Neural crest cell (in vitro differentiated cells): Measurements from ENCODE around the gene GRM8. TPM values are rescaled to one million over a fixed set of nuclear protein-coding genes. Genes with fewer than 3 reads are reported as not detected.

Experiments used
- DNase-seq: peaks from one replicate; pipeline ENCODE4 v3.0.0; 2021; ENCODE audit warnings: low read depth, mixed read lengths, low spot score
- H3K27ac Mint-ChIP-seq: one replicate; pipeline ENCODE4 v1.8.0; 2021; ENCODE audit warnings: mild to moderate bottlenecking, mixed read lengths; ENCODE audit not compliant: unreplicated experiment
- H3K27me3 Mint-ChIP-seq: 2 replicates; pipeline ENCODE4 v1.8.0; 2021; ENCODE audit warnings: low read depth, mild to moderate bottlenecking, mixed read lengths
- H3K36me3 Mint-ChIP-seq: 2 replicates; pipeline ENCODE4 v1.8.0; 2021; ENCODE audit warnings: low read depth, mild to moderate bottlenecking, mixed read lengths
- H3K4me1 Mint-ChIP-seq: 2 replicates; pipeline ENCODE4 v1.8.0; 2021; ENCODE audit warnings: mixed read lengths
- H3K4me3 Mint-ChIP-seq: one replicate; pipeline ENCODE4 v1.8.0; 2021; ENCODE audit warnings: mild to moderate bottlenecking, mixed read lengths
- H3K9me3 Mint-ChIP-seq: 2 replicates; pipeline ENCODE4 v1.8.0; 2021; ENCODE audit warnings: mixed read lengths
- total RNA-seq: library from RNA; stranded (reverse); gene quantifications from 2 replicates; pipeline ENCODE4 v1.2.1, GENCODE V29; 2021
- TF ChIP-seq, protein P1 (sequence below): fragments of 200-600 bp; sonication (generic); conservative IDR thresholded peaks from 2 replicates; pipeline ENCODE4 v1.5.0; 2021; ENCODE audit warnings: antibody characterized with exemption, mild to moderate bottlenecking

Gene GRM8
- total RNA-seq, 1 donor from 2014 or later, result 2.6 TPM

DNA sequence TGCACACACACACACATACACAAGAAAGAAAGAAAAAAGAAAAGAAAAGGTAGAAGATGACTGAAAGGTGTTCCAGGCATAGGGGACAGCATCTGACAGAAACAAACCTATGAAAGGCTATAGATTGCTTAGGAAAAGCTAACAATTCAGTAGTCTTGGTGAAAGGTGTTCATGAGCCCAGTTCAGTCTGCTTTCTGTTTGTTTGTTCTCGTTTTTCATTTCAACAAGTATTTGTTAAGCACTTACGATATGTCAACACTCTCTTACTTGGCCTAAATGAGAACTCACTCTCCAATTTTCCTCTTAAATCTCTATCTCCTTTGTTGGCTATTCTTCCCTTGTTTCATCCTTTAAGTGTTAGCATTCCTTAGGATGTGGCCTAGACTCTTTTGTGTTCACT, 133.2 kb downstream of the GRM8 start:
- Mint-ChIP-seq H3K36me3 (no peaks in the 10 kb centered on the region), H3K4me3 (no peak overlapping the region), H3K27ac (no peak overlapping the region), H3K9me3 (no peaks in the 10 kb centered on the region), H3K27me3 (peaks cover 25% of the 10 kb centered on the region), H3K4me1 (no peaks in the 10 kb centered on the region)
- TF ChIP-seq, protein P1, sequence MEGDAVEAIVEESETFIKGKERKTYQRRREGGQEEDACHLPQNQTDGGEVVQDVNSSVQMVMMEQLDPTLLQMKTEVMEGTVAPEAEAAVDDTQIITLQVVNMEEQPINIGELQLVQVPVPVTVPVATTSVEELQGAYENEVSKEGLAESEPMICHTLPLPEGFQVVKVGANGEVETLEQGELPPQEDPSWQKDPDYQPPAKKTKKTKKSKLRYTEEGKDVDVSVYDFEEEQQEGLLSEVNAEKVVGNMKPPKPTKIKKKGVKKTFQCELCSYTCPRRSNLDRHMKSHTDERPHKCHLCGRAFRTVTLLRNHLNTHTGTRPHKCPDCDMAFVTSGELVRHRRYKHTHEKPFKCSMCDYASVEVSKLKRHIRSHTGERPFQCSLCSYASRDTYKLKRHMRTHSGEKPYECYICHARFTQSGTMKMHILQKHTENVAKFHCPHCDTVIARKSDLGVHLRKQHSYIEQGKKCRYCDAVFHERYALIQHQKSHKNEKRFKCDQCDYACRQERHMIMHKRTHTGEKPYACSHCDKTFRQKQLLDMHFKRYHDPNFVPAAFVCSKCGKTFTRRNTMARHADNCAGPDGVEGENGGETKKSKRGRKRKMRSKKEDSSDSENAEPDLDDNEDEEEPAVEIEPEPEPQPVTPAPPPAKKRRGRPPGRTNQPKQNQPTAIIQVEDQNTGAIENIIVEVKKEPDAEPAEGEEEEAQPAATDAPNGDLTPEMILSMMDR, result no peak
- no peak for DNase-seq

DNA sequence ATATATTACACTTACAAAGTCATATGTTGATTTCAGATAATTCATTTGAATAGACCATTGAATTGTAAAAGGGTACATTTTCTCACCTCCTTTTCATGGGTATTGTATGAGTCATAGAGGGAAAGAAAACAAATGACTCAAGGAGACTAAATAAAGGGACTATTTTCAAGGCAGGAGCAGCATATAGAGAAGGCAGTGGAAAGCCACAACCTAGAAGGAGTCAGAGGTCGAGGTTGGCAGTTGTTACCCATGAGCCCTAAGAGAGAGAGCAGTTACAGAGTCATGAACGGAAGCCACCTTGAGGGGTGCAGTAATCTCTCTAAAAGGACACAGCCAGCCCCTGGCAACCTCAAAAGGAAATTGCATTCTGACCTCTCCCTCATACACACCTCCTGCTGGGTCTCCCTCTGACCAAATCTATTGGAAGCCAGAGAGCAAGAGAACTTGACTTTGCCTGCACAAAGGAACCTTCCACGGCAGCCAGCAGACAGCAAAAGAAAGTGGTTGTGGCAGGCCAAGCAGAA, 137.9 kb downstream of the GRM8 start:
- H3K9me3 Mint-ChIP-seq, result no peaks in the 10 kb centered on the region
- H3K4me3 Mint-ChIP-seq, result no peak overlapping the region
- peaks cover 27% of the 10 kb centered on the region for H3K27me3 Mint-ChIP-seq
- no peaks in the 10 kb centered on the region for H3K4me1 Mint-ChIP-seq
- TF ChIP-seq, protein P1, result no peak
- no peak overlapping the region for H3K27ac Mint-ChIP-seq
- H3K36me3 Mint-ChIP-seq, result no peaks in the 10 kb centered on the region
- no peak for DNase-seq

DNA sequence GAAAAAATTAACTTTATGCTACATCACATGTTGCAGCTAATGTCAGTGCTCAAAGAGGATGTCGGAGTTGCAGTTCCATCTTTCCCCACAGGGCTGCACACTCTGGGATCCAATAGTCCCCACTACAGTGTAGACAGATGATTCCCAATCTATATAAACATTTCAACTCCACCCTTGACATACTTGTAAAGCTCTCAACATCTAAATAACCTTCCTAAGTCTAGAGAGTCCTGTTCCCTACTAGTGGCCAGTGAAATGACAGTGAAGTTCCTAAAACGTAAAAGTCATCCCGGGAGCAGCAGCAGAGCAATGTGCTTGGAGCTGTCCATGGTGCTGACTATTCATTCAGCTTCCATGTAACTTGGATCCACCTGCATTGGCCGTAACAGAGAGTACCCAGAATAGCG, 145.1 kb downstream of the GRM8 start:
- DNase-seq, result peak; percentile 72
- Mint-ChIP-seq H3K9me3 (no peaks in the 10 kb centered on the region), H3K4me3 (no peak overlapping the region), H3K36me3 (no peaks in the 10 kb centered on the region), H3K27me3 (peaks cover 41% of the 10 kb centered on the region), H3K4me1 (no peaks in the 10 kb centered on the region), H3K27ac (no peak overlapping the region)
- TF ChIP-seq, protein P1, result peak; percentile 75

DNA sequence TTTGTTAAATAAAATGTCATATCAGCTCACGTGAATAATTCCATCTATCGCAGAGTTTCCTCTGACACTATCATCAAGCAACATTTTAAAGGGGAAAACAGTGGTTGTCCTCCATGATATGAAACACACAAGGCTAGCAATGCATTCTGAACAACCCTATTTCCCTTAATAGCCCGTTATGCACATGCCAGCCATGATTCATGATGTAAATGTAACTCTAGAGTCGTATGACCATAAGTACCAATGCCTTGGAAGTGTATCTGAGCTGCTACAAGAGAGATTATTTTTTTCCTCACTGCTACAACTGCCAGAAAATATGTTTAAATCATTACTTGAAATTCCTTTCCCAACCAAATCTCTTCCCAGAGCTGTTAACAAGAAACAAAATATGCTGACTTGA, 159.4 kb downstream of the GRM8 start:
- TF ChIP-seq, protein P1, result no peak
- no peak overlapping the region for H3K4me3 Mint-ChIP-seq
- H3K27me3 Mint-ChIP-seq, result peaks cover 8% of the 10 kb centered on the region
- H3K27ac Mint-ChIP-seq, result no peak overlapping the region
- H3K4me1 Mint-ChIP-seq, result no peaks in the 10 kb centered on the region
- H3K36me3 Mint-ChIP-seq, result no peaks in the 10 kb centered on the region
- DNase-seq, result no peak
- H3K9me3 Mint-ChIP-seq, result no peaks in the 10 kb centered on the region

DNA sequence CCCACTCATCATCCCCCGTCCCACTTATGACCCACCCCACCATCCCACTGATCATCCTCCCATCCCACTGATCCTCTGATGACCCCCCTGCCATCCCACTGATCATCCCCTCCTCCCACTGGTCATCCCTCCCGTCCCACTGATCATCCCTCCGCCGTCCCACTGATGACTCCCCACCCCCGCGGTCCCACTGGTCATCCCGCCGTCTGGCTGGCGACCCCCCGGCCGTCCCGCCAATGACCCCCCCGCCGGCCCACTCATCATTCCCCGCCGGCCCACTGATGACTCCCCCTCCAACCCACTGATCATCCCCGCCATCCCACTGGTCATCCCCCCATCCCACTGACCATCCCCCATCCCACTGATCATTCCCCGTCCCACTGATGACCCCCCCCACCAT, 161.1 kb downstream of the GRM8 start:
- no peak for DNase-seq
- Mint-ChIP-seq H3K27me3 (peaks cover 5% of the 10 kb centered on the region), H3K4me1 (no peaks in the 10 kb centered on the region), H3K36me3 (no peaks in the 10 kb centered on the region), H3K9me3 (no peaks in the 10 kb centered on the region), H3K4me3 (no peak overlapping the region), H3K27ac (no peak overlapping the region)
- TF ChIP-seq, protein P1, result no peak

DNA sequence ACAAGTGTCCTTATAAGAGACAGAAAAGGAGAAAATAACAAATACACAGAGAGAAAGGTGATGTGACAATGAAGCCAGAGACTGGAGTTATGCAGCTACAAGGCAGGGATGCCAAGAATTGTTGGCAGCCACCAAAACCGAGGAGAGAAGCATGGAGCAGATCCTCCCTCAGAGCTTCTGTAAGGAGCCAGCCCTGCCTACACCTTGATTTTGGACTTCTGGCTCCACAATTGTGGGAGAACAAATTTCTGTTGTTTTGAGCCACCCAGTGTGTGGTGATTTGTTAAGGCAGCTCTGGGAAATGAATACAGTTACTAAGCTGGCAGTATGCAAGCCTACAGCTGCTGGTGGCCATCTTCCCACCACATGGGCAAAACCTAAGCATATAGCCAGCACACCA, 163.6 kb downstream of the GRM8 start:
- DNase-seq, result no peak
- H3K4me3 Mint-ChIP-seq, result no peak overlapping the region
- peaks cover 3% of the 10 kb centered on the region for H3K9me3 Mint-ChIP-seq
- TF ChIP-seq, protein P1, result no peak
- H3K36me3 Mint-ChIP-seq, result no peaks in the 10 kb centered on the region
- peaks cover 8% of the 10 kb centered on the region for H3K27me3 Mint-ChIP-seq
- H3K27ac Mint-ChIP-seq, result no peak overlapping the region
- no peaks in the 10 kb centered on the region for H3K4me1 Mint-ChIP-seq
